SK-N-SH (cell line): ENCODE measurements around the gene ADAMTS15. TPM values are rescaled to one million over a fixed set of nuclear protein-coding genes. Genes with fewer than 3 reads are reported as not detected.

Source experiments
- CTCF ChIA-PET: fragments of 300-600, 350-600 bp; formaldehyde crosslinking; extraction: SDS; loops from one replicate; lab custom pipeline; 2021; lab: Yijun Ruan, JAX
- POLR2A ChIA-PET: fragments of 350-600 bp; sonication (Branson Sonifier 250); formaldehyde crosslinking; extraction: SDS; loops from one replicate; lab custom pipeline; 2020; ENCODE audit warnings: antibody characterized with exemption, inconsistent platforms; lab: Yijun Ruan, JAX
- DNase-seq: peaks from one replicate; pipeline ENCODE4 v3.0.0; 2012
- H2AFZ ChIP-seq: fragments of 200-600 bp; sonication (generic); 2 replicates; pipeline ENCODE4 v1.8.1; 2016; ENCODE audit warnings: antibody characterized with exemption, mild to moderate bottlenecking, low read depth
- H3F3A ChIP-seq: fragments of 200-600 bp; sonication (generic); replicated peaks from 2 replicates; pipeline ENCODE3; 2016; ENCODE audit warnings: antibody characterized with exemption, mild to moderate bottlenecking; ENCODE audit not compliant: insufficient read depth
- H3K27ac ChIP-seq, 2 experiments: fragments of 200-500 bp in 1 of 2; fragments of 200-600 bp in 1 of 2; sonication (Bioruptor generic) in 1 of 2; sonication (generic), shearing (Covaris generic) in 1 of 2; 2 replicates each; pipeline versions ENCODE4 v1.5.1 to v1.6.1; 2014 to 2016; ENCODE audit warnings: low read depth in 2 of 2, inconsistent platforms in 1 of 2, low read length in 1 of 2, mild to moderate bottlenecking in 1 of 2, mixed read lengths in 1 of 2
- H3K27me3 ChIP-seq: fragments of 200-600 bp; sonication (generic), shearing (Covaris generic); 2 replicates; pipeline ENCODE4 v1.6.1; 2016; ENCODE audit warnings: mixed run types; ENCODE audit not compliant: insufficient read depth
- H3K36me3 ChIP-seq, 2 experiments: fragments of 200-500 bp in 1 of 2; fragments of 200-600 bp in 1 of 2; sonication (Bioruptor generic) in 1 of 2; sonication (generic) in 1 of 2; replicated peaks in 1 of 2; 2 replicates each; pipeline versions ENCODE3 to v1.5.1; 2014 to 2016; ENCODE audit warnings: low read length in 1 of 2, mild to moderate bottlenecking in 1 of 2; ENCODE audit not compliant: insufficient read depth in 2 of 2, control insufficient read depth in 1 of 2
- H3K4me1 ChIP-seq, 2 experiments: fragments of 200-500 bp in 1 of 2; fragments of 200-600 bp in 1 of 2; sonication (Bioruptor generic) in 1 of 2; sonication (generic), shearing (Covaris generic) in 1 of 2; 2 replicates each; pipeline versions ENCODE4 v1.5.1 to v1.6.1; 2014 to 2016; ENCODE audit warnings: low read depth in 1 of 2, low read length in 1 of 2, mixed run types in 1 of 2; ENCODE audit not compliant: insufficient read depth in 2 of 2, control insufficient read depth in 1 of 2
- H3K4me2 ChIP-seq: fragments of 200-600 bp; sonication (generic), shearing (Covaris generic); 2 replicates; pipeline ENCODE4 v1.6.1; 2017; ENCODE audit warnings: mixed run types
- H3K4me3 ChIP-seq, 2 experiments: fragments of 200-500 bp in 1 of 2; fragments of 200-600 bp in 1 of 2; sonication (Bioruptor generic) in 1 of 2; sonication (generic), shearing (Covaris generic) in 1 of 2; 2 replicates each; pipeline versions ENCODE4 v1.5.1 to v1.8.1; 2014 to 2016; ENCODE audit warnings: low read depth in 2 of 2, inconsistent platforms in 1 of 2, low read length in 1 of 2, mild to moderate bottlenecking in 1 of 2, mixed read lengths in 1 of 2, moderate library complexity in 1 of 2
- H3K79me2 ChIP-seq: fragments of 200-600 bp; sonication (generic); 2 replicates; pipeline ENCODE4 v1.8.1; 2017; ENCODE audit warnings: mild to moderate bottlenecking; ENCODE audit not compliant: insufficient read depth
- H3K9ac ChIP-seq: fragments of 200-600 bp; sonication (generic); 2 replicates; pipeline ENCODE4 v1.6.1; 2017; ENCODE audit warnings: mixed run types
- H3K9me2 ChIP-seq: fragments of 200-600 bp; sonication (generic); 2 replicates; pipeline ENCODE4 v1.6.1; 2017; ENCODE audit warnings: mixed run types
- H3K9me3 ChIP-seq: fragments of 200-600 bp; sonication (generic); 2 replicates; pipeline ENCODE4 v1.6.1; 2017; ENCODE audit warnings: mixed run types, mild to moderate bottlenecking, moderate library complexity
- H4K20me1 ChIP-seq: fragments of 200-600 bp; sonication (generic); 2 replicates; pipeline ENCODE4 v1.6.1; 2017; ENCODE audit warnings: mild to moderate bottlenecking, mixed run types; ENCODE audit not compliant: insufficient read depth
- CHD2 ChIP-seq: fragments of 150-350 bp; IDR thresholded peaks from 2 replicates; pipeline ENCODE4 v1.6.1; 2018; ENCODE audit warnings: low read length; ENCODE audit not compliant: partially characterized antibody
- CTCF ChIP-seq: fragments of 200-600 bp; sonication (generic); IDR thresholded peaks from 2 replicates; pipeline ENCODE4 v1.6.1; 2017; ENCODE audit warnings: antibody characterized with exemption, mild to moderate bottlenecking, moderate library complexity
- ELF1 ChIP-seq: IDR thresholded peaks from 2 replicates; pipeline ENCODE4 v1.4.0; 2012
- EP300 ChIP-seq, 2 experiments: IDR thresholded peaks; 2 replicates each; pipeline versions ENCODE4 v1.4.0 to v1.6.1; 2012; ENCODE audit warnings: borderline replicate concordance in 1 of 2, low read depth in 1 of 2, low read length in 1 of 2
- JUND ChIP-seq: IDR thresholded peaks from 2 replicates; pipeline ENCODE4 v1.4.0; 2012
- MEF2A ChIP-seq: IDR thresholded peaks from 2 replicates; pipeline ENCODE4 v1.4.0; 2012; ENCODE audit warnings: low read depth, borderline replicate concordance
- POLR2AphosphoS5 ChIP-seq: IDR thresholded peaks from 2 replicates; pipeline ENCODE4 v1.6.1; 2012; ENCODE audit warnings: low read depth, low read length
- RAD21 ChIP-seq: IDR thresholded peaks from 2 replicates; pipeline ENCODE4 v1.6.1; 2012; ENCODE audit warnings: mild to moderate bottlenecking, low read length
- RFX5 ChIP-seq: IDR thresholded peaks from 2 replicates; pipeline ENCODE4 v1.6.1; 2012; ENCODE audit warnings: mild to moderate bottlenecking, improper control_type of control experiment, low read length
- SIN3A ChIP-seq: IDR thresholded peaks from 2 replicates; pipeline ENCODE4 v1.6.1; 2012; ENCODE audit warnings: low read depth, mild to moderate bottlenecking, low read length, moderate library complexity, borderline replicate concordance
- SMC3 ChIP-seq: IDR thresholded peaks from 2 replicates; pipeline ENCODE4 v1.6.1; 2012; ENCODE audit warnings: low read depth, low read length, improper control_type of control experiment
- TAF1 ChIP-seq: IDR thresholded peaks from 2 replicates; pipeline ENCODE4 v1.6.1; 2012; ENCODE audit warnings: low read depth, mild to moderate bottlenecking, low read length, moderate library complexity, borderline replicate concordance
- USF2 ChIP-seq: fragments of 150-350 bp; IDR thresholded peaks from 2 replicates; pipeline ENCODE4 v1.6.1; 2017; ENCODE audit warnings: antibody characterized with exemption, low read length, low read depth, borderline replicate concordance
- YY1 ChIP-seq: IDR thresholded peaks from 2 replicates; pipeline ENCODE4 v1.4.0; 2012; ENCODE audit warnings: low read depth, mild to moderate bottlenecking
- WGBS: methylation state at CpG from one replicate; pipeline ENCODE4 v1.1.6; 2017; ENCODE audit warnings: low lambda C conversion rate; 5-methylcytosine and 5-hydroxymethylcytosine counted together
- polyA plus RNA-seq, 3 experiments: library from polyadenylated mRNA; depleted of rRNA; stranded (reverse); fragments of >200 nt; gene quantifications; 2 replicates each; pipeline ENCODE4 v1.2.3, GENCODE V29; 2012
- TF ChIP-seq, protein P1 (sequence below): IDR thresholded peaks from 2 replicates; pipeline ENCODE4 v1.4.0; 2012; ENCODE audit warnings: low read depth, borderline replicate concordance
- TF ChIP-seq, protein P2 (sequence below): IDR thresholded peaks from 2 replicates; pipeline ENCODE4 v1.4.0; 2012; ENCODE audit warnings: low read depth
- TF ChIP-seq, protein P3 (sequence below): IDR thresholded peaks from 2 replicates; pipeline ENCODE4; 2012
- TF ChIP-seq, protein P4 (sequence below): IDR thresholded peaks from 2 replicates; pipeline ENCODE4 v1.4.0; 2012; ENCODE audit warnings: low read depth, borderline replicate concordance

ADAMTS15 gene
- polyA plus RNA-seq, 1 of the 3 experiments (the other 2 are of a cell fraction), result 1.1 TPM

- Histone ChIP-seq H3K27ac (no peak overlapping the region), H3K9me2 (no peaks in the 10 kb centered on the region), H2AFZ (no peak overlapping the region), H4K20me1 (no peaks in the 10 kb centered on the region), H3K9ac (no peak overlapping the region), H3K9me3 (no peaks in the 10 kb centered on the region), H3K27me3 (no peaks in the 10 kb centered on the region), H3K79me2 (no peaks in the 10 kb centered on the region), H3K4me3 (no peak overlapping the region), H3K4me1 (no peaks in the 10 kb centered on the region), H3F3A (peaks cover 8% of the 10 kb centered on the region), H3K4me2 (no peak overlapping the region), H3K36me3 (no peaks in the 10 kb centered on the region)
- ChIA-PET POLR2A (no interaction called here), CTCF (interaction anchor here (1.1 kb wide), 1 partner anchor 12 kb away, joined by 3 read pairs; no protein-coding TSS in a partner anchor)
- no peak for DNase-seq
- WGBS, result 88% methylated on average over 12 of the region's 12 CpGs
- TF ChIP-seq TAF1, result no peak
- TF ChIP-seq JUND, result no peak
- TF ChIP-seq, protein P1, sequence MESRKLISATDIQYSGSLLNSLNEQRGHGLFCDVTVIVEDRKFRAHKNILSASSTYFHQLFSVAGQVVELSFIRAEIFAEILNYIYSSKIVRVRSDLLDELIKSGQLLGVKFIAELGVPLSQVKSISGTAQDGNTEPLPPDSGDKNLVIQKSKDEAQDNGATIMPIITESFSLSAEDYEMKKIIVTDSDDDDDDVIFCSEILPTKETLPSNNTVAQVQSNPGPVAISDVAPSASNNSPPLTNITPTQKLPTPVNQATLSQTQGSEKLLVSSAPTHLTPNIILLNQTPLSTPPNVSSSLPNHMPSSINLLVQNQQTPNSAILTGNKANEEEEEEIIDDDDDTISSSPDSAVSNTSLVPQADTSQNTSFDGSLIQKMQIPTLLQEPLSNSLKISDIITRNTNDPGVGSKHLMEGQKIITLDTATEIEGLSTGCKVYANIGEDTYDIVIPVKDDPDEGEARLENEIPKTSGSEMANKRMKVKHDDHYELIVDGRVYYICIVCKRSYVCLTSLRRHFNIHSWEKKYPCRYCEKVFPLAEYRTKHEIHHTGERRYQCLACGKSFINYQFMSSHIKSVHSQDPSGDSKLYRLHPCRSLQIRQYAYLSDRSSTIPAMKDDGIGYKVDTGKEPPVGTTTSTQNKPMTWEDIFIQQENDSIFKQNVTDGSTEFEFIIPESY, result no peak
- TF ChIP-seq RAD21, result no peak
- TF ChIP-seq POLR2AphosphoS5, result no peak
- TF ChIP-seq CTCF, result no peak
- TF ChIP-seq YY1, result no peak
- TF ChIP-seq SMC3, result no peak
- no peak for TF ChIP-seq EP300 (IDR thresholded peaks at IDR 0.05; ENCODE audit: borderline replicate concordance in 1 of 2, low read depth in 1 of 2, low read length in 1 of 2)
- TF ChIP-seq, protein P2, sequence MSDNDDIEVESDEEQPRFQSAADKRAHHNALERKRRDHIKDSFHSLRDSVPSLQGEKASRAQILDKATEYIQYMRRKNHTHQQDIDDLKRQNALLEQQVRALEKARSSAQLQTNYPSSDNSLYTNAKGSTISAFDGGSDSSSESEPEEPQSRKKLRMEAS, result no peak
Observed at GRCh38 chr11:130489716-130490115, 41.3 kb downstream of the ADAMTS15 start.

DNA sequence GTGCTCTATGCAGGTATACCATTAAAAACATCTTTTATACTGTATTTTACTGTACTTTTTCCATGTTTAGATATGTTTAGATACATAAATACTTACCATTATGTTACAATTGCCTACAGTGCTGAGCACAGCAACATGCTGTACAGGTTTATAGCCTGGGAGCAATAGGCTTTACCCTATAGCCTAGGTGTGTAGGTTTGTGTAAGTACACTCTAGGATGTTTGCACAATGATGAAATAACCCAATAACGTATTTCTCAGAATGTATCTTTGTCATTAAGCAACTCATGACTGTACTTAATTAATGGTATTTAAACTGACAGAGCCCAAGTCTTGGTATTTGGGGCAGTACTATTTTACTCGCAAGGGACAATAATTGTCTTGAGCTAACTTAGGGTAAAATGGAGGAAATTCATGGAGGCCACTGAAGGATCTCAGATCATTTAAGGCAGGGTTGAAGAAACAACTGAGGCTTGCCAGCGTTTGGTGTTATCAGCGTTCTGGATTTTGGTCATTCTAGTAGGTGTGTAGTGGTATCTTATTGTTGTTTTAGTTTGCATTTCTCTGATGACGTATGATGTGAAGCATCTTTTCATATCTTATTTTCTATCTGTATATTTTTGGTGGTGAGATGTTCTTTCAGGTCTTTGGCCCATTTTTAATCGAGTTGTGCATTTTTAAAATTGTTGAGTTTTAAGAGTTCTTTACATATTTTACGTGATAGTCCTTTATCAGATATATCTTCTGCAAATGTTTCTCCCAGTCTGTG is 42.4 kb downstream of the ADAMTS15 start:
- Histone ChIP-seq H3K9me3 (no peaks in the 10 kb centered on the region), H3K27me3 (no peaks in the 10 kb centered on the region), H3F3A (peaks cover 8% of the 10 kb centered on the region), H3K4me2 (no peak overlapping the region), H3K9ac (no peak overlapping the region), H3K79me2 (no peaks in the 10 kb centered on the region), H2AFZ (no peak overlapping the region), H3K27ac (no peak overlapping the region), H3K36me3 (no peaks in the 10 kb centered on the region), H3K4me1 (no peaks in the 10 kb centered on the region), H4K20me1 (no peaks in the 10 kb centered on the region), H3K9me2 (no peaks in the 10 kb centered on the region), H3K4me3 (no peak overlapping the region)
- no peak for DNase-seq
- CTCF ChIA-PET, result interaction anchor here (1.1 kb wide), 1 partner anchor 13 kb away, joined by 3 read pairs; no protein-coding TSS in a partner anchor
- WGBS, result 68% methylated on average over 7 of the region's 7 CpGs
- POLR2A ChIA-PET, result no interaction called here
- TF ChIP-seq, protein P1, result no peak
- TF ChIP-seq USF2 (no peak), SIN3A (no peak), ELF1 (no peak), JUND (no peak), RFX5 (no peak), MEF2A (no peak), CHD2 (no peak)
- TF ChIP-seq, protein P3, sequence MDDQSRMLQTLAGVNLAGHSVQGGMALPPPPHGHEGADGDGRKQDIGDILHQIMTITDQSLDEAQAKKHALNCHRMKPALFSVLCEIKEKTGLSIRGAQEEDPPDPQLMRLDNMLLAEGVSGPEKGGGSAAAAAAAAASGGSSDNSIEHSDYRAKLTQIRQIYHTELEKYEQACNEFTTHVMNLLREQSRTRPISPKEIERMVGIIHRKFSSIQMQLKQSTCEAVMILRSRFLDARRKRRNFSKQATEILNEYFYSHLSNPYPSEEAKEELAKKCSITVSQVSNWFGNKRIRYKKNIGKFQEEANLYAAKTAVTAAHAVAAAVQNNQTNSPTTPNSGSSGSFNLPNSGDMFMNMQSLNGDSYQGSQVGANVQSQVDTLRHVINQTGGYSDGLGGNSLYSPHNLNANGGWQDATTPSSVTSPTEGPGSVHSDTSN, result no peak
- TF ChIP-seq, protein P4, sequence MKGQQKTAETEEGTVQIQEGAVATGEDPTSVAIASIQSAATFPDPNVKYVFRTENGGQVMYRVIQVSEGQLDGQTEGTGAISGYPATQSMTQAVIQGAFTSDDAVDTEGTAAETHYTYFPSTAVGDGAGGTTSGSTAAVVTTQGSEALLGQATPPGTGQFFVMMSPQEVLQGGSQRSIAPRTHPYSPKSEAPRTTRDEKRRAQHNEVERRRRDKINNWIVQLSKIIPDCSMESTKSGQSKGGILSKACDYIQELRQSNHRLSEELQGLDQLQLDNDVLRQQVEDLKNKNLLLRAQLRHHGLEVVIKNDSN, result no peak
